Measurements from ENCODE around the gene ARL14. TPM values are rescaled to one million over a fixed set of nuclear protein-coding genes. Genes with fewer than 3 reads are reported as not detected.
A peak's percentile ranks its signal among the peaks of the same experiment; 100 is the strongest.

The ARL14 gene
- total RNA-seq, 4 donors from 2014 or later, result not detected

DNA sequence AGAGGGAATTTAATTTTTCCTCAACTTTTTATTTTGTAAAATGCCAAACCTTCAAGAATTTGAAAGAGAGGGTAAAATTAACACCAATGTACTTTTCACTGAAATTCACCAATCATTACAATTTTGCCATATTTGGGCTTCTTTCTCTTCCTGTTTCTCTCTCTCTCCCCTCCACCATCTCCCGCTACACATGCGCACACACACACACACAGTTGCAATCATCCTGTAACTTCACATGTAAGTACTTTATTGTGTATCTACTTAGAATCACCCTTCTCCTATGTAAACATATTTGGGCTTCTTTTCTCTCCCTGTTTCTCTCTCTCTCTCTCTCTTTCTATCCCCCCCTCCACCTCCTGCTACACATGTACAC is 7.4 kb downstream of the ARL14 start:
- H3K27me3 ChIP-seq, result no peaks in the 10 kb centered on the region
- H3K36me3 ChIP-seq, result no peaks in the 10 kb centered on the region
- no peak overlapping the region for H3K27ac ChIP-seq
- H3K9me3 ChIP-seq, result no peaks in the 10 kb centered on the region
- DNase-seq (ENCODE audit: low spot score in 2 of 2), result no peak
- H3K4me3 ChIP-seq, result no peak overlapping the region
- 88 to 94% methylated on average over 2 of the region's 2 CpGs for WGBS, 2 donors
- H3K4me1 ChIP-seq, result no peaks in the 10 kb centered on the region
- TF ChIP-seq, protein P1, sequence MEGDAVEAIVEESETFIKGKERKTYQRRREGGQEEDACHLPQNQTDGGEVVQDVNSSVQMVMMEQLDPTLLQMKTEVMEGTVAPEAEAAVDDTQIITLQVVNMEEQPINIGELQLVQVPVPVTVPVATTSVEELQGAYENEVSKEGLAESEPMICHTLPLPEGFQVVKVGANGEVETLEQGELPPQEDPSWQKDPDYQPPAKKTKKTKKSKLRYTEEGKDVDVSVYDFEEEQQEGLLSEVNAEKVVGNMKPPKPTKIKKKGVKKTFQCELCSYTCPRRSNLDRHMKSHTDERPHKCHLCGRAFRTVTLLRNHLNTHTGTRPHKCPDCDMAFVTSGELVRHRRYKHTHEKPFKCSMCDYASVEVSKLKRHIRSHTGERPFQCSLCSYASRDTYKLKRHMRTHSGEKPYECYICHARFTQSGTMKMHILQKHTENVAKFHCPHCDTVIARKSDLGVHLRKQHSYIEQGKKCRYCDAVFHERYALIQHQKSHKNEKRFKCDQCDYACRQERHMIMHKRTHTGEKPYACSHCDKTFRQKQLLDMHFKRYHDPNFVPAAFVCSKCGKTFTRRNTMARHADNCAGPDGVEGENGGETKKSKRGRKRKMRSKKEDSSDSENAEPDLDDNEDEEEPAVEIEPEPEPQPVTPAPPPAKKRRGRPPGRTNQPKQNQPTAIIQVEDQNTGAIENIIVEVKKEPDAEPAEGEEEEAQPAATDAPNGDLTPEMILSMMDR (IDR thresholded peaks at IDR 0.05), result no peak
- TF ChIP-seq EP300 (IDR thresholded peaks at IDR 0.05), result no peak
- no peak for TF ChIP-seq POLR2A (IDR thresholded peaks at IDR 0.05)

DNA sequence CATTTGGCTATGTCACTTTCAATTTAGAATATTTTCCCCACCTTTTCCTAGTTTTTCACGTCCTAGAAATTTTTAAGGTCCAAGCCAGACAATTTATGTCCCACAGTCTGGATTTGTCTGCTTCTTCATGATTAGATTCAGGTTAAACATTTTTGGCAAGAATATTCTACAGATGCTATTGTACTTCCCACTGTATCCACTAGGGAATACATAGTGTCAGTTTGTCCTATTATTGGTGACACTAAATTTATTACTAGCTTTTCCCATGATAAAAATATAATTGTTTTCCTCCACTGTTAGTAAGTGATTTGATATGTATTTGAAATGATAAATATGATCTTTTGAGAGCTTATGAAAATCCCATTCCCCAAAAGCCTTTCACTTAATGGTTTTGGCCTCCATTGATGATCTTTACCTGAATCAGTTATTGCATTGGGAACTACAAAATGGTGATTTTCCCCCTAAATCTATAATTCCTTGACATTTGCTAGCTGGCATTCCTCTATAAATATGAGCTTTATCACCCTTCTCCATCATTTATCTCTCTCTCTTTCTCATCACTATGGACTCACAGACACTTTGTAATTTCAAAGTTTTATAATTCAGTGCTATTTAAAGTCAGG is 8.3 kb downstream of the ARL14 start:
- Histone ChIP-seq H3K27ac (no peak overlapping the region), H3K4me1 (no peaks in the 10 kb centered on the region), H3K9me3 (no peaks in the 10 kb centered on the region), H3K27me3 (no peaks in the 10 kb centered on the region), H3K36me3 (no peaks in the 10 kb centered on the region), H3K4me3 (no peak overlapping the region)
- 79 to 85% methylated on average over 1 of the region's 1 CpG for WGBS, 2 donors
- TF ChIP-seq EP300 (IDR thresholded peaks at IDR 0.05) (no peak), POLR2A (IDR thresholded peaks at IDR 0.05) (no peak)
- TF ChIP-seq, protein P1 (IDR thresholded peaks at IDR 0.05), result no peak
- no peak for DNase-seq (ENCODE audit: low spot score in 2 of 2)

DNA sequence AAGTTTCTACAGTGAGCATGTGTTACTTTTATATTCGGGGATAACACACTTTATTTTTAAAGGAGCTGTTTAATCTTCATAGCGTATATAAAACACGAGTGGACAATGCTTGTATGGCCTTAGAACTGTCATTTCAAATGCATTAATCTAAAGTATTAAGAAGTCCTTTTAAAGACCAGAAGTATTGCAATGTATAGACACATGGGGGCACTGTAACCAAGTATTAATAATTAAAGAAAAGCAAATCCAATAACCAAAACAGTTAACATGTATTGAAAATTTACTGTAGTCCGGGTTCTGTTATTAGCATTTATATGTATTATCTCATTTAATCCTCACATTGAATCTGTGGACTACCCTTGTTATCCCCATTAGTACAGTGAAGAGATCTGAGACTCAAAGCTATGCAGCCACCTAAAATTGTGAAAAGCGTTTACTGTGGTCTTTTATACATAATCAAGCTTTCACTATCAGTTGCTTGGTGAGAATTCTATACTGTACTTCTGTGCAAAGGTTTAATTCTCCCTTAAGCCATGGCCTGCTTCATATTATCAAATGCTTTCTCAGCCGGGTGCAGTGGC is 10.1 kb downstream of the ARL14 start:
- Histone ChIP-seq H3K9me3 (no peaks in the 10 kb centered on the region), H3K27ac (no peak overlapping the region), H3K4me1 (no peaks in the 10 kb centered on the region), H3K4me3 (no peak overlapping the region), H3K36me3 (no peaks in the 10 kb centered on the region), H3K27me3 (no peaks in the 10 kb centered on the region)
- TF ChIP-seq EP300 (IDR thresholded peaks at IDR 0.05), result no peak
- TF ChIP-seq, protein P1 (IDR thresholded peaks at IDR 0.05), result peak in 3 of 5 experiments; percentile 11 to 22 (median 12)
- no peak for DNase-seq (ENCODE audit: low spot score in 2 of 2)
- WGBS, 2 donors, result 64 to 70% methylated on average over 6 of the region's 6 CpGs

DNA sequence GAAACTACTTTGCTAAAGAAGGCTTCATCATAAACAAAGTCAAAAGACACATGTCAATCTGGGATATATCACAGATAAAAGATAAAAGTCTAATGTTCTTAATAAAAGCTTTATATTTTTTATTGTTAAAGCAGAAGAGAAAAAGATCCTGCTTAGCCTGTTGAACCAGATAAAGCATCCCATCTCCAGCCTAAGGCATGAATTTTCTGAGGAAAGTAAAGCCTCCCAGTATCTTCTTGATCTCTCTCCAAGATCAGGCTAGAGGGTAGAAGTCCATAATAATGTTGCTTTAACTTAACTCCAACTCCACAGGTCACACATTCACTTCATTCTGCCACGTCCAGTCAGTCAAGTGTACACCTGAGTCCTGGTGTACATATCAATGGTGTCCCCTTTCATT is 14.2 kb downstream of the ARL14 start:
- TF ChIP-seq POLR2A (IDR thresholded peaks at IDR 0.05) (no peak), EP300 (IDR thresholded peaks at IDR 0.05) (no peak)
- TF ChIP-seq, protein P1 (IDR thresholded peaks at IDR 0.05), result no peak
- H3K4me3 ChIP-seq, result no peak overlapping the region
- no peaks in the 10 kb centered on the region for H3K36me3 ChIP-seq
- H3K27me3 ChIP-seq, result no peaks in the 10 kb centered on the region
- DNase-seq (ENCODE audit: low spot score in 2 of 2), result no peak
- H3K27ac ChIP-seq, result no peak overlapping the region
- 80 to 92% methylated on average over 1 of the region's 1 CpG for WGBS, 2 donors
- H3K9me3 ChIP-seq, result no peaks in the 10 kb centered on the region
- H3K4me1 ChIP-seq, result no peaks in the 10 kb centered on the region

GRCh38 chr3:160691962-160692361 is 15.0 kb downstream of the ARL14 start:
- no peaks in the 10 kb centered on the region for H3K36me3 ChIP-seq
- 87 to 88% methylated on average over 4 of the region's 4 CpGs for WGBS, 2 donors
- H3K27me3 ChIP-seq, result no peaks in the 10 kb centered on the region
- no peaks in the 10 kb centered on the region for H3K4me1 ChIP-seq
- no peak for TF ChIP-seq POLR2A (IDR thresholded peaks at IDR 0.05)
- TF ChIP-seq, protein P1 (IDR thresholded peaks at IDR 0.05), result no peak
- no peak for TF ChIP-seq EP300 (IDR thresholded peaks at IDR 0.05)
- H3K4me3 ChIP-seq, result no peak overlapping the region
- H3K9me3 ChIP-seq, result no peaks in the 10 kb centered on the region
- DNase-seq (ENCODE audit: low spot score in 2 of 2), result no peak
- no peak overlapping the region for H3K27ac ChIP-seq

All from tibial nerve (tissue), 4 donors.